ENCODE measurements around the gene TMEM150B.
A peak's percentile ranks its signal among the peaks of the same experiment; 100 is the strongest.

The TMEM150B gene

GRCh38 chr19:55305491-55305890 lies 19.6 kb downstream of the TMEM150B start:
- DNase-seq (ENCODE audit: low spot score) = peak; percentile 78

GRCh38 chr19:55304980-55305379 lies 20.2 kb downstream of the TMEM150B start:
- peak; percentile 72 for DNase-seq (ENCODE audit: low spot score)

GRCh38 chr19:55304279-55304978 lies 20.7 kb downstream of the TMEM150B start:
- DNase-seq (ENCODE audit: low spot score) = peak; percentile 77

- DNase-seq (ENCODE audit: low spot score) = no peak
Measured at GRCh38 chr19:55303477-55303876, 21.7 kb downstream of the TMEM150B start.

- no peak for DNase-seq (ENCODE audit: low spot score)
Measured at GRCh38 chr19:55302318-55302703, 22.8 kb downstream of the TMEM150B start.

GRCh38 chr19:55301459-55302317 lies 23.5 kb downstream of the TMEM150B start:
- peak; percentile 100 for DNase-seq (ENCODE audit: low spot score)

- DNase-seq (ENCODE audit: low spot score) = no peak
Measured at GRCh38 chr19:55300886-55301458, 24.2 kb downstream of the TMEM150B start.

GRCh38 chr19:55299991-55300390 lies 25.1 kb downstream of the TMEM150B start:
- DNase-seq (ENCODE audit: low spot score) = no peak

- no peak for DNase-seq (ENCODE audit: low spot score)
Measured at GRCh38 chr19:55297267-55297666, 27.9 kb downstream of the TMEM150B start.

- no peak for DNase-seq (ENCODE audit: low spot score)
Measured at GRCh38 chr19:55289117-55289796, 35.9 kb downstream of the TMEM150B start.

- DNase-seq (ENCODE audit: low spot score) = no peak
Measured at GRCh38 chr19:55287361-55288079, 37.6 kb downstream of the TMEM150B start.

- no peak for DNase-seq (ENCODE audit: low spot score)
Measured at GRCh38 chr19:55285229-55285890, 39.8 kb downstream of the TMEM150B start.

- peak; percentile 52 for DNase-seq (ENCODE audit: low spot score)
Measured at GRCh38 chr19:55284405-55285058, 40.6 kb downstream of the TMEM150B start.

- peak; percentile 85 for DNase-seq (ENCODE audit: low spot score)
Measured at GRCh38 chr19:55283548-55284377, 41.4 kb downstream of the TMEM150B start, which contains the start of gene BRSK1. TSS of gene BRSK1 (plus strand) at chr19:55283997. CDS start at chr19:55284443, 446 bp downstream.

GRCh38 chr19:55279770-55280643 lies 45.1 kb downstream of the TMEM150B start, which contains the start of gene HSPBP1:
TSS of gene HSPBP1 (minus strand) at chr19:55280110. CDS start at chr19:55279608, 502 bp downstream.
- peak; percentile 90 for DNase-seq (ENCODE audit: low spot score)

GRCh38 chr19:55279340-55279739 lies 45.8 kb downstream of the TMEM150B start:
- no peak for DNase-seq (ENCODE audit: low spot score)

- no peak for DNase-seq (ENCODE audit: low spot score)
Measured at GRCh38 chr19:55278391-55279135, 46.6 kb downstream of the TMEM150B start.

GRCh38 chr19:55277494-55277893 lies 47.6 kb downstream of the TMEM150B start:
- no peak for DNase-seq (ENCODE audit: low spot score)

All from iPS-NIHi11 (cell line).